IMR-90 (cell line): ENCODE results near the gene CLASRP.

Experiments
- CEBPB ChIP-seq: IDR thresholded peaks from 2 replicates; pipeline ENCODE4 v1.6.1; 2012; ENCODE audit warnings: low read depth, low read length, improper control_type of control experiment
- NFE2L2 ChIP-seq: fragments of 150-350 bp; IDR thresholded peaks from 2 replicates; pipeline ENCODE4 v1.6.1; 2016; ENCODE audit warnings: low read depth, mild to moderate bottlenecking, low read length
- SMC3 ChIP-seq: fragments of 150-350 bp; IDR thresholded peaks from 2 replicates; pipeline ENCODE4 v1.6.1; 2016; ENCODE audit warnings: low read depth, mild to moderate bottlenecking, antibody characterized with exemption, low read length, moderate library complexity
- TF ChIP-seq, protein P1 (sequence below): conservative IDR thresholded peaks from 2 replicates; pipeline ENCODE4 v1.5.1; 2012; ENCODE audit warnings: mild to moderate bottlenecking, low read depth, low read length, improper control_type of control experiment

DNA sequence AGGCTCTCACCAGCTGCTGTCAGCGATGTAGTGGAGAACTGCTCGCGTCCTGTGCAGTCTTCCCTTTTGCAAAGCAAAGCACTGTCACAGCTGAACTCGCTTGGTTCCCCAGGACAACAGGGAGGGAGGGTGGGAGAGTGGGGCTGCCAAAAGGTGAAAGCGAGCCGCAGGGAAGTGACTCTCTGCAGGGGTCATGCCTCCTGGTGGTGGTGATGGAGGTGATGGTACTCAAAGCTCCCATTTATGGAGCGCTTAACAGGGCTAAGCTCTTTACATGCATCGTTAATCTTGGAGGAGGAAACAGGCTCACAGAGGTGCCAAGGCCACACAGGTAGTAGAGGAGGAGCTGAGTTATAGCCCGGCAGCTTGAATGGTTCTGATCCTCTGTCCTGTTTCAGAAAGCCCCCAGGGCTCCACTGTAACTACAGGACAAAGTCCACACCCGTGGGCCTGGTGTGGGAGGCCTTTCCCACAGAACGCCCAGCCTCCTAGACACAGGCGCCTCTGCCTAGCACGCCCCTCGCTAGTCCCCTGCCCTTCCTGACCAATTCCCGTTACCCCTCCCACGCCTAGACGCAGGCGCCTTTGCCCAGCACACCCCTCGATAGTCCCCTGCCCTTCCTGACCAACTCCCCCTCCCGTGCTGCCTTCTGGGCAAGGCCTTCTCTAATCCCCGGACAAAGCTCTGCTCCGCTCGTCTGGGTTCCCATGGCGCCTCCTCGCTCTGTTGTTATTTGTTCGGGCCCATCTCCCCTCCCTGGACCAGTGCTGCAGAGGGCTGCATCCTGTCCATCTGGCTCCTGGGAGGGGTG lies 64.9 kb downstream of the CLASRP start:
- TF ChIP-seq, protein P1, sequence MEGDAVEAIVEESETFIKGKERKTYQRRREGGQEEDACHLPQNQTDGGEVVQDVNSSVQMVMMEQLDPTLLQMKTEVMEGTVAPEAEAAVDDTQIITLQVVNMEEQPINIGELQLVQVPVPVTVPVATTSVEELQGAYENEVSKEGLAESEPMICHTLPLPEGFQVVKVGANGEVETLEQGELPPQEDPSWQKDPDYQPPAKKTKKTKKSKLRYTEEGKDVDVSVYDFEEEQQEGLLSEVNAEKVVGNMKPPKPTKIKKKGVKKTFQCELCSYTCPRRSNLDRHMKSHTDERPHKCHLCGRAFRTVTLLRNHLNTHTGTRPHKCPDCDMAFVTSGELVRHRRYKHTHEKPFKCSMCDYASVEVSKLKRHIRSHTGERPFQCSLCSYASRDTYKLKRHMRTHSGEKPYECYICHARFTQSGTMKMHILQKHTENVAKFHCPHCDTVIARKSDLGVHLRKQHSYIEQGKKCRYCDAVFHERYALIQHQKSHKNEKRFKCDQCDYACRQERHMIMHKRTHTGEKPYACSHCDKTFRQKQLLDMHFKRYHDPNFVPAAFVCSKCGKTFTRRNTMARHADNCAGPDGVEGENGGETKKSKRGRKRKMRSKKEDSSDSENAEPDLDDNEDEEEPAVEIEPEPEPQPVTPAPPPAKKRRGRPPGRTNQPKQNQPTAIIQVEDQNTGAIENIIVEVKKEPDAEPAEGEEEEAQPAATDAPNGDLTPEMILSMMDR = no peak
- TF ChIP-seq CEBPB = no peak
- no peak for TF ChIP-seq SMC3
- TF ChIP-seq NFE2L2 = no peak
